ENCODE results near the gene DYRK3.

DNA sequence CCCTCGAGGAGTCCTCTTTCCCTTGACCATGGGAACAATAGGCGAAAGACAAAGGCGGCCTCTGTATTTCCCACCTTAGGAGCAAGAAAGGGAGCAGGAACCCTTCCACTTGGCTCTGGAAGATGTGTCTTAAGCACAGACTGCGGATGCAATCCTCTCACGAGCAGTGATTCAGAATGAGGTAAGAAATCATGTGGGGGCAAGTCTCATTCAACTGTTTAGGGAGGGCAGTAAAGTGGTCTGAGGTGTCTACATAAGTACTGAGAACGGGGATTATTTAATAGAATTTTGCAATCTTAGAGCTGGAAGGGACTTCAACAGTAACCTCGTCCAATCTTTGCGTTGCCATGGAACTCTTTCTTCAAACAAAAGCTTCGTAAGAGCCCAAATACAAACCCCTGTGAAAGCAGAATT, 1.6 kb upstream of the DYRK3 start:
- TF ChIP-seq, protein P1, sequence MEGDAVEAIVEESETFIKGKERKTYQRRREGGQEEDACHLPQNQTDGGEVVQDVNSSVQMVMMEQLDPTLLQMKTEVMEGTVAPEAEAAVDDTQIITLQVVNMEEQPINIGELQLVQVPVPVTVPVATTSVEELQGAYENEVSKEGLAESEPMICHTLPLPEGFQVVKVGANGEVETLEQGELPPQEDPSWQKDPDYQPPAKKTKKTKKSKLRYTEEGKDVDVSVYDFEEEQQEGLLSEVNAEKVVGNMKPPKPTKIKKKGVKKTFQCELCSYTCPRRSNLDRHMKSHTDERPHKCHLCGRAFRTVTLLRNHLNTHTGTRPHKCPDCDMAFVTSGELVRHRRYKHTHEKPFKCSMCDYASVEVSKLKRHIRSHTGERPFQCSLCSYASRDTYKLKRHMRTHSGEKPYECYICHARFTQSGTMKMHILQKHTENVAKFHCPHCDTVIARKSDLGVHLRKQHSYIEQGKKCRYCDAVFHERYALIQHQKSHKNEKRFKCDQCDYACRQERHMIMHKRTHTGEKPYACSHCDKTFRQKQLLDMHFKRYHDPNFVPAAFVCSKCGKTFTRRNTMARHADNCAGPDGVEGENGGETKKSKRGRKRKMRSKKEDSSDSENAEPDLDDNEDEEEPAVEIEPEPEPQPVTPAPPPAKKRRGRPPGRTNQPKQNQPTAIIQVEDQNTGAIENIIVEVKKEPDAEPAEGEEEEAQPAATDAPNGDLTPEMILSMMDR (IDR thresholded peaks at IDR 0.05 in 4 of 5, conservative IDR thresholded peaks at IDR 0.05 in 1 of 5), result no peak
- TF ChIP-seq POLR2A (IDR thresholded peaks at IDR 0.05), result peak in 1 of 2 donors; percentile 15
